Measurements from ENCODE around the gene SCMH1.

SCMH1 gene

DNA sequence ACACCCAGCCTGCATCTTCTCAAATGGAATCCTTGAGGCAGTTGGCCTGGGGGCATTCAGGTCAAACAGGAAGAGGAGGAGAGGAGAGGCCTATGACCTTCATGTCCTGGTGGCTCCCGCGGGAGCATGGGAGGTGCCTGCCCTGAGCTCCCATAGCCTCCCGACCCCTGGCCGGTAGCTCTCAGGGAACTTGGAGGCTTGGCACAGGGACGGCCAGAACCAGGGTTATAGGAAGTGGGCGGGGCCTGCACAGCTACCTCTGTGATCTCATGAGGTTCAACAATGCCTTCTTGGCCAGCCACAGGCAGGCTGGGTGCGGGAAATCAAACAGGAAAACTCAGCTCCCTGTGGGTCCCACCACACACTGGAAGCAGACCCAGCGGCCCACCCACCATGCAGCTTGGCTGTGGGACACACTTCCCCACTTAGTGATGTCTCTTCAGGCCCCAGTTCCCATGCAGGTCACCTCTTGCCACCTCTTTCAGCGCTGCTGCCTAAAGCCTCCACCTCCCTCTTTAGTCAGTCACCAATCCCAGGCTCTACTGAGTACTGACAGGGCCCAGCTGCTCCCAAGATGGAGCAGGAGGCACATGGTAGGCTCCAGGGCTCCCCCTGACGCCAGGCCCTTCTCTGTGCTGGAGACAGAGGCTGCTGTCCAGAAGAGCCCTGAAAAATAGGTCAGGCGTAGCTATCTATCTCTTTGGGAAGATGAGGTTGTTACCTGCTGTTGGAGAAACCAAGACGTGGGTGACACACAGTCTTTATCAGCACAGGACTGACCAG, 220.4 kb downstream of the SCMH1 start, which contains the start of gene SLFNL1:
Gene SLFNL1, minus strand, starts transcription at position 200 of the 783 bp plus-strand sequence. CDS start 1,065 bp downstream, outside the sequence.
- FAIRE-seq, result no peak

DNA sequence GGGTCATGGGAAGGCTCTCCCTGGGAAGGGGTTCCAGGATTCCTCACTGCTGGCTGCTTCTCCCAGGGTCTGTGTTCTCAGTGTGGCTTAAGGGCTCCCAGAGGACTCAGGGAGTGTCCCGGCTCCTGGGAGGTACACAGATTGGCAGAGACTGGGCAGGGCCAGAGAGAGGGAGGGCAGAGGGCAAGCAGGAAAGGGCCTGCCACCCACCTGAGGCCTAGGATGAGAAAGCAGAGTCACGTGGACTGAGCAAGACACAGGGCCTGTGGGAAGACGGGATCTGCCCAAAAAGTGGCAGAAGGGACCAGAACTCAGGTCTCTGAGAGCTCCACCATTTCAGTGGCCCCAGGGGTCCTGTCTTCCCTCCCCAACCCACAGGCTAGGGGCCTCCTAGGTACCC, 221.5 kb downstream of the SCMH1 start:
- FAIRE-seq, result no peak

DNA sequence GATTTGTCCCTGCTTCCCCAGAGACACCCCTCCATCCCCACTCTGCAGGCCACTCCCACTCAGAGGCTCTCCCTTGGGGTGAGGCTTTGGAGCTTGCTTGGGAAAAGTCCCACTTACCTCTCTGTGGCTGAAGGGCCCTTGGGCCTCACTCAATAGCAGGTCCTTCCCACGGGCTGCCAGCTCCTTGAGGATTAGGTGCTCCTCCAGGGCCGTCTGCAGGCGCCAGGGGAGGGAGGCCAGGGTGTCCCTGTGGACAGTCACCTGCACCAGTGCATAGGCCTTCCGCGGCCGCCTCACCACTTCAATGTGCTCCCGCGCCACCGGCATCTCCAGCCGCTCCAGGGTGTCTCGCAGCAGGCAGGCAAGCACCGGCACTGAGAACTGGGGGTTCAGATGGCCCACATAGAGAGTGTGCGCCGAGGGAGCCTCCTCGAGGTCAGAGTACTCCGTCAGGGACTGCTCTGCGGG, 222.0 kb downstream of the SCMH1 start:
- FAIRE-seq, result no peak

DNA sequence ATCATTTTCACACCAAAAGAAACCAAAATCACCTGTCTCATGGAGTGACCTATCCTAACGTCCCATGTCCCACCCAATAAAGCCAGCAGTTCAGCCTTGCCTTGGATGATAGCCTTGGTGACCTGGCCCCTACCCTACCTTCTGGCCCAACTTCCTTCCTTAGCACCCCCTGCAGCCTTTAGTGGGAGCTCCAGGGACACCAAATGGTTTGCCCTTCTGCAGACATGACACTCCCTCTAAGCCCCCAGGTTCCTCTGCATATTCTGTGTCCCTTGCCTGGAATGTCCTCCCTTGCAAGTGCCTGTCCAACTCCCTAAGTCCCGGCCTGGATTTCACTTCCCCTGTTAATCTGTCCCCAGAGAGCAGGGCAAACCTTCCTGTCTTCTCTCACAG, 222.8 kb downstream of the SCMH1 start:
- FAIRE-seq, result no peak

DNA sequence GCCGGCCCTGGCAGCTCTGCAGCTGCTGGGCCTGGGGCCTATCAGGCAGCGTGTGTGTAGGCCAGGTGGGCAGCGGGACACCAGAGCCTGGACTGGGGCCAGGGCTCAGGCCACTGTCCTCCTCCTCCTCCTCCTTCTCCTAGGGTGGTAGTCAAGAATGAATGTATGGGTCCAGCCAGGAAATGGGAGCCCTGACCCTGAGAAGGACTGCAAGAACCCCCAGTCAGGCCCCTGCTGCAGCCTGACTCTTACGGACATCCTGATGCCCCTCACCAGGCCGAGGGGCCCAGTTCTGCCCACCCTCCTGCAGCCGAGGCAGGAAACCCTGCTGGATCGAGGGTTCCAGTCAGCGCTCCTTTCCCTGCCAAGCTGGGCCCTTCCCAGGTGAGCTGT, 224.1 kb downstream of the SCMH1 start:
- no peak for FAIRE-seq

DNA sequence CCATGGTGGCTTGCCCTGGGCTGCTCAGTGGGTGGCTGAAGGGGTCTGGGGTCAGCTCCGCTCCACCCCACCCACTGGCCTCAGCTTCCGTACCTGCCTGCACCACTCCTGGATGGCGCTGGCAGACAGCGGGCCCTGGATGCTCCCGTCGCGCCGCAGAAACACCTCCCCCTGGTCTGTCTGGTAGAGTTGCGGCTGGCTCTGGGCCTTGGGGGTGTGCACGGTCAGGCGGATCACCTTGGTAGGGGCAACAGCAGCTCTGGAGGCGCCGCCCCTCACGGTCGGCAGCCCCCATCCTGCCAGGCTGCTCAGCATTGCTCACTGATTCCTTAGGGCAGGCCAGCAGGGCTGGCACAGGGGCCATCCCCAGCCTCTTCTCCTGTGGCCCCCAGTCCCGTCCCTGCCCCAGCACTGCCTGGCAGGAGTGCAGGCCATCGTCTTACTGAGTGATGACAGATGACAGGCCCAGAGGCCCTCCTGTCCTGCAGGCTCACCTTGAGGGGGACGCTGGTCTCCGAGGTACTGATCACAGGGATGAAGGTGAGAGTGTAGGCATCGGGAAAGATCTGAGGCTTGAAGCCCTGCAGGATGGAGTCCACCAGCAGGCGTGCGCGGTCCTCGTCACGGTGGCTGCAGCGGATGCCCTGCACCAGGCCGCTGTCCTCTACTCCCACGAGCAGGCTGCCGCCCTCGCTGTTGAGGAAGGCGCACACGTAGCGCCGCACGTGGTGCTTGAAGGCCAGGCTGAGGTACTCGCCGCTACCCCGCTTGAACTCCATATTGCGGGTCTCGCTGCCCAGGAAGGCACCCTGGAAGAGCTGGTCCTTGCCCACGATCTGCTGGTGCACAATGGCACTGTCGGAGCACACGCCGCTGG, 224.7 kb downstream of the SCMH1 start:
- no peak for FAIRE-seq

DNA sequence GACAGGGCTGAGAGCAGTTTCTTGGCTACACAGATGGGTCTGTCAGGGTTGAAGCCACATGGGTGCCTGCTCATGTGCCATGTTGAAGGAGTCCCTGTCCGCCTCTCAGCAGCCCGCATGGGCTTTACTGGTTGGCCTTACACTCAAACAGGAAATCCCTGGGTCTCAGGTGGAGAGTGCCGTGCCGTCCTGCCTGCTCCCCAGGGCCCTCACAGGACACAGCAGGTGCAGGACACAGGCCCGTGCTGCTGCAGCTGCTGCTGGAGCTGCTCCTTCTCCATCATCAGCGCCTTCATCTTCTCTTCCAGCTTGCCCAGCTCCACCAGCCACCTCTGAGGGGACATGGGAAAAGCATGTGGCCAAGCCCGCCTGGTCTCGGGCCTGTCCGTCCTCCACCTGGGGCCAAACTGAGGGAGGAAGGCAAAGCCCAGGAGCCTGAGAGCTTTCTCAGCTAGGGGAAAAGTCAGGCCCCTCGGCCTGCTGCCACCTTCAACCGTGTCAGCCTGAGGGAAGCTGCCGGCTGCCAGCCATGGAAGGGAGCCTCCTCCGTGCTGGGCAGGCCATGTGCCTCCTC, 226.1 kb downstream of the SCMH1 start:
- no peak for FAIRE-seq

DNA sequence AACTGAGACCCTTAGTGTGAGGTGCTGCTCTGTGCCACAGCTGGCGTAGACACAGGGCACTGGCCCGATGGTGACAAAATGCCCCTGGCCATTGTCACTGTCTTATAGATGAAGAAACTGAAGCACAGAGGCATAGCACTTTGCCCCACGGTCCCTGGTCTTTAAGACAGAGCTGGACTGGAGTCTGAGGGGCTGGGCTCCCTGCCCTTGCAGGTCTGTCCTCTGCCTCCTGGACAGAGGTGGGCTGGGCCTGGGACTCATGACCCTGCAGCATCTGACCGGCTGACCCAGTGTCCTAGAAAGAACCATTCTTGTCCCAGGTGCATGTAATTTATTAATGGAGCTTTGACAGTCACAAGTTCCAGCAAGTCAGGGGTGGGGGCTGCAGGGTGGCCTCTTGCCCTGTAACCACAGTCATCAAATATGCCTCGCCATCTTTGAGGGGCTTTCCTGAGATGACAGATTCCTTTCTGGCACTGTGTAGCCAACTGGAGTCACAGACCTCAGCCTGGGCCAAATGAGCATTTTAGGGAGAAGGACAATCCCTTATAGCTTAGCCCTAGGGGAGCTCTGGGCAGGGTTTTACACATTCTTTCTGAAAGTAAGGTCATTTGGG, 226.7 kb downstream of the SCMH1 start:
- no peak for FAIRE-seq

DNA sequence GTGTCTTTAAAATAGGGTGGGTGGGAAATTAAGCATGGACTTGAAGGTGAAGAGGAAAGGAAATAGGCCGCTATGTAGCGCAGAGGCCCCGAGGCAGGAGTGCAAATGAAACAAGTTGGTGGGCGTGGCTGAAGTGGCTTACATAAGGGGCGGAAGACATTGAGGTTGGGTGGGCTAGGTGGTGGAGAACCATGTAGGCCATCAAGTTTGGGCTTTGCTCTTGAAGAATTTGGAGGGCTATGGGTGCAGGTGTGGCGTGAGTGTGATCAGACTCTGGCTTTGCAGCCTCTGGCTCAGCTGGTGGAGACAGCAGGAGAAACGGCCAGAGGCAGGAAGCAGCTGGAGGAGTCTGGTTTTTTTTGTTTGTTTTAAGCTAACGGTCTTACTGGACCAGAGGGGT, 227.2 kb downstream of the SCMH1 start:
- FAIRE-seq, result no peak

DNA sequence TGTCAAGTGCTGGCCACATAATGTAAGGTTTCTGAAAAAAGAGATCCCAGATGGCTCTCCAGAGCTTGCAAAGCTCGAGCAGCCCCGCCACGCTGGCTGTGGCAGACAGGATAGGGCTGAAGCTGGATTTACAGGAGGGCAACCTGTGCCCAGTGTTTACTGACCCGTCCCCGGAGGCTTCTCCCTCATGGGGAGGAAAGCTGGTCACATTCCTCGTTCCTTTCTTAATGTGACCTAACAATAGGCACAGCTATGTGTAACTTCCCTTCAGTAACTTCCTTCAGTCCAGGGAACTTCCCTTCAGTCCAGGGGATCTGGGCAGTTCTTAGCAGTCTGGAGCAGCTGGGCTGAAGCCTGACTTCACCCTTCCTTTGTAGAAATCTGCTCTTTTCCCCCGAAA, 228.3 kb downstream of the SCMH1 start:
- FAIRE-seq, result no peak

DNA sequence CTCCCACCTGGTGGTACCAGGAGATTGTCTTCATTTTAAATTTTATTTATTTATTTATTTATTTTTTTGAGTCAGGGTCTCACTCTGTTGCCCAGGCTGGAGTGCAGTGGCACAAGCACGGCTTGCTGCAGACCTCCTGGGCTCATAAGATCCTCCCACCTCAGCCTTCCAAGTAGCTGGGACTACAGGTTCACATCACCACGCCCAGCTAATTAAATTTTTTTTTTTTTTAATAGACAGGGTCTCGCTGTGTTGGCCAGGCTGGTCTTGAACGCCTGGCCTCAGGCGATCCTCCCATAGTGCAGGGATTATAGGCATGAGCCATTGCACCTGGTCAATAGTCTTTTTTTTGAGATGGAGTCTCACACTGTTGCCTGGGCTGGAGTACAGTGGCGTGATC, 229.1 kb downstream of the SCMH1 start:
- FAIRE-seq, result no peak

DNA sequence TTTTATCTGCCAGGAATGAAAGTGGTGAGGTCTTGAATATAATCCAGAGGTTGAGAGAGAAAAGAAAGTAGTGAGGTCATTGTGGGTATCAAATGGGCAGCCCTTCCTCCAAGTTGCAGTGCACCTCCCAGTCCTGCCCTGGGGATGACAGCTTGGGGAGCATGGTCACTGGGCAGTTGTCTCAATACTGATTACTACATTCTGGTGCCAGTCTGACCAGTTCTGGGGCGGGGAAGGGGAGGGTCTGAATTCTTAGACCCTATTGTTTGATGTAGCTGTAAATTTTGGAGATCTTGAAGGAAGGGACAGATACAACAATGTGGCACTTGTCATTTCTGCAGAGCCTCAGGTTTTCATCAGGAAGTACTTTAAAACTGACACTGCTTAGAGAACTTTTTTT, 231.8 kb downstream of the SCMH1 start:
- no peak for FAIRE-seq

DNA sequence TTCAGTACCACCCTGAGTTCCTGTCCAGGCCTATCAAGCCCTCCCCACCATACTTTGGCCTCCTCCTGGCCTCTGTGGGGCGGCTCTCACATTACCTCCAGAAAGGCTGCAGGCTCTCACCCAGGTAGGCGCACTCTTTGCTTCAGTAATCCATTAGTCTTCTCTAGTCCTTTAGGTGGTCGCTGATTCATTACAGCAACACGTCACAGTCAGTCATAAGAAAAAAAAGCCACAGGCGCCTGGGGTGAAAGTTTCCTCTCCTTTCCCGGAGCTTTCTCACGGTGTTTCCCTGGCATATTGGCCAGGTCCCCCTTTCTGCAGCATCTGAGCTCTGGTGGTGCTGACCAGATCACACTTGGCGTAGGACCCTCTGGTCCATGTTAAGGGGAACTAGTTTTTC, 232.6 kb downstream of the SCMH1 start:
- no peak for FAIRE-seq

DNA sequence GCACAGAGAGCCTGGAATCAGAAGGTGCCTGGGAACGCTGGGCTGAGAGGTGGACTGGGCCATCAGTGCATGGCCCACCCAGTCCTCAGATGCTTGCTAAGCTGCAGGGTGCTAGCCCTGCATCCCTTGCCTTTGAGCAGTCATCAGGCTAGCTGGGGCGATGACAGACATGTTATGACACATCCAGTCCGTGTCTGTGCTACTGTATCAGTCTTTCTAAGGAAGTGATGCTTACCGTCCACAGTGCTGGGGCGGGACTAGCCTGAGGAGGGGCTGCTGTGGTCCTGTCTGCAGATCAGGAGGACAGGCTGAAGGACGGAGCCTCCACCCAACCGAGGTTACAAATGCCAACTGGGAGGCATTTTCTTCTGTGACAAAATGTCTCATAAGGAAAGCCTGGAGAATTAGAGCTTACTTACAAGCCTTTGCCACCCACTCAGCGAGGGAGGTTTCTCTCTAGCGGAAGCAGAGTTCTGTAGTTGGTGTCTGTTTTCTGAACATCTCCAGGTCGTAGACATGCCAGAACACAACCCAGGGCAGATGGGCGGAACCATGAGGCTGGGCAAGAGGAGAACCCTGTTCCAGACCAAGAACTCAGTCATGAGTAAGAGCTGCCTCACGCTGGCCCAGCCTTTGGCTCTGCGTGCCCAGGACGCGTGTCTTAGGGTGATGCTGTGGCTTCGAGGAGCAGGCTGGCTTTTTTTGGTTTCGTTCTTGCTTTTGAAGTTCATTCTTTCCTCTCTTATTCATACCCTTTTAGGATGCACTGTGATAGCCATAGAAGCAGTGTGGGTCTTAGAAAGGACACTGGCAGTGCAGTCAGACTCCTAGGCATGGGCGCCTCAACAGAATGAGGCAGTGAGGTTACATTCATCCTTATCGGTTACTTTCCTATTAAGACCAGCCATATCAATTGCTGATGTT, 234.9 kb downstream of the SCMH1 start:
- no peak for FAIRE-seq

DNA sequence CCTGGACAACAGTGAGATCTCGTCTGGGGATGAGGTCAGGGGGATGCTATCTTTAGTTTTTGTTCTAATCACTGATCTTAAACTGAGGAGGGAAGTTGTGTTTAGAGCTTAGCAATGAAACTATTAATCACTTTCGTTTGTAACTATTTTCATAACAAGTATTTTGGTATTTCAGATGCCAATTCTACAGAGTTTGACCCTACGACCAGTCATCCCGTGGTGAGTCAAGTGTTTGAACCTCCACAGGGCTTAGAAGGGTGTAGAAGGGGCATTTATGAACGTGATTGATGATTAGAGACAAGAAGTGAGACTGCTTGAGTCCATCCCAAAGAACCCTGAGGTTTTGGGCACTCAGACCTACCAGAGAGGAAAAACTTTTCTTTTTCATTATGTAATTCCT, 236.2 kb downstream of the SCMH1 start:
- FAIRE-seq, result no peak

DNA sequence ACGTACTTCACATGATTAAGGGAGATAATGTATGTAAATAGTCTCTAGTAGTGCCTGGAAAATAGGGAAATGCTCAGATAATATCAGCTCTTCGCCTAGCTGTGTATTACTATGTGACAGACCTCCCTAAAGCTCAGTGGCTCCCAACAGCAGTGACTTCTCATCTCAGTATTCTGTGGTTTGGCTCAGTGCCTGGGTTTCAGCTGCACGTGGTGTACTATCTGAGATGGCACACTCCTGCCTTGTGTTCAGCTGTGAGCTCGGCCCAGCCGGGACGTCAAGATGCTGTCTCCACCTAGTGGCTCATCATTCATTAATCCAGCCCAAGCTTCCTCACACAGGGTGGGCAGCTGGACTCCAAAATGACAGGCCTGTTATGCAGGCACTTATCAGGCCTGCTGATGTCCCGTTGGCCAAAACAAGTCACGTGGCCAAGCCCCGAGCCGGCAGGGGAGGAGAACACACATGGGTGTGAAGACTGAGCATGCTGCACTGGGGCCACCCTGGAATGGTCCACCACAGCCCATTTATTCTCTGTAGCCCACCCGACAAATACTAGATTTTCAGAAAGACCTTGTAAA, 238.4 kb downstream of the SCMH1 start:
- no peak for FAIRE-seq

DNA sequence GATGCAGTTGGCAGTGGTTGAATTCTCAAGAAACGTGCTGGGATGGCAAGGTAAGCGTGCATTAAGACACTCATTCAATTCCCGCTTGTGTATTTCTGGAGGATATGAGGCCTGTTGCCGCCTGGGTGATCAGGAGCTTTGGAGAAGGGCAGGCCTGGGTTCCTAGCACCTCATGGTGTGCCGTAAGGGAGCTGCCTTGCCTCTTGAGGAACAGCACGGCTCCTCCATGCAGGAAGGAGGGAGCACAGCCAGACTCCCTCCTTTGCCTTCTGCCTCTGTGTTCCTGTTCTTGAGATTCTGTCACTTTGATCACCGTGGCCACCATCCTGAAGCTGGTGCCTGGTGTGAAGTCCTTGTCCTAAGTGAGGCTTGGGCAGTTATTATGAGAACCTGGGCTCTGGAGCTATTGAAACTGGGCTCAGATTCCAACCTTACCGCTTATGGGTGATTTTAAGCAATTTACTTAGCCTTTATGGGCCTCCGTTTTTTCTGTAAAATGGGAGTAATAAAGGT, 238.9 kb downstream of the SCMH1 start:
- no peak for FAIRE-seq

DNA sequence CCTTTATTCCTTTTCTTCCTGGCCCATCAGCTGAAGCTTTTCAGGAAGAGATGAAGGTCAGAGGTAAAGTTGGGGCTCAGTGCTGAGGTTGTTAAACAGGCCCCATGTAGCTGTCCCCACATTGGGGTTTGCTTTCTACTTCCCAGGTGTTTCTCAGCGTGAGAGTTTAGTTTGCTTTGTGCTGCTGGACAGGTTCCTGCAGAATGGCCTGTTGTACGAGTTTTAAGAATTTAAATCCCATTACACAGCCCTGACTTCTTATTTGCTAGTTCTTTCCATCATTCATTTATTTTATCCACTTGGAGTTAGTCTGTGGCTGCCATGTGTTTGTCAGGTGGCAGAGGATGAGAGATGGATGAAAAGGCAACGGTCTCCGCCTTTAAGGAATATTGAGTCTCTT, 243.4 kb downstream of the SCMH1 start:
- no peak for FAIRE-seq

DNA sequence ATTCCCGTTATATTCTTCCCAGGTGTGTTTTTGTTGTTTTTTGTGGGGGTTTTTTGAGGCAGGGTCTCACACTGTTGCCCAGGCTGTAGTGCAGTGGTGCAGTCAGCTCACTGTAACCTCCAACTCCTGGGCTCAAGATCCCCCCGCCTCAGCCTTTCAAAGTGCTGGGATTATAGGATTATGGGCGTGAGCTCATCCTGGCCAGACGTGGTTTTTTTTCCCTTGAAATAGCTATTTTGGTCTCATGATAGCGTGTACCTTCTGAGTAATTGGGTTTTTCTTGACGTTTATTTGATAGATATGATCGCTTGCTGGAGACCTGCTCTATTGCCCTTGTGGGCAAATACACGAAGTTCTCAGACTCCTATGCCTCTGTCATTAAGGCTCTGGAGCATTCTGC, 245.0 kb downstream of the SCMH1 start:
- no peak for FAIRE-seq

DNA sequence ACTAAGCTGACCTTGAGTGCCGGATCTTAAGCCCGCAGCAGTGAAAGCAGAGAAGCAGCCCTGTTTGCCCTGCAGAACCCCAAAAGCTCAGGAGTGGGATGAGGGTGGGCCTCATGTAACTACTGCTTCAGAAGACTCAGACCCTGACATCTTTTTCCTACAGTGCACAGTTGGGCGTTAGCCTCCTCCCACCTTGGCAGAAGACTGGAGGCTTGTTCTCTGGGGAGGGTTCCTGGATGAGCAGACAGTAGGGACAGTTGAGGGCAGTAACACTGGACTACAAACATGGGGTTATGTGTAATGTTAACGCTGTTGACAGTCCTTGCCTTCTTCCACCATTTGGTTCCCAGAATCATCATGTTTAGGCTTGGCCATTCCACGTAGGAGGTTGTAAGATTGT, 253.0 kb downstream of the SCMH1 start:
- no peak for FAIRE-seq

DNA sequence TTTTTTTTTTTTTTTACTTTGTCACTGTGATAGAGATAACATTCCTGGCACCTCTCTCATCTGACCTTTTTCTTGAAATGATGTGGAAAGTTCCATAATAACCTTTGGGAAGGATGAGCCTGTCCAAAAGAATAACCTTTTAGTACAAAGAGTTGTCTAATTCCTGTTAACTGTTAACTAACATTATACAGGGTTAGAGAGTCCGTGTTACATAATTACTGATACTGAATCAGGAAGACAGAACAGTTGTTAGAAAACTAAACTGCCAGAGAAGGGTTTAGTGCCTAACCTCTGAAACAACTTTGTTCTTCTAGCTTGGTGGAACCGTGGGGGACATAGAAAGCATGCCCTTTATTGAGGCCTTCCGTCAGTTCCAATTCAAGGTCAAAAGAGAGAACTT, 253.8 kb downstream of the SCMH1 start:
- no peak for FAIRE-seq

All from TTC549 (cell line).